A549 (cell line): ENCODE data around the gene RSRC1. TPM values are rescaled to one million over a fixed set of nuclear protein-coding genes. Genes with fewer than 3 reads are reported as not detected.

ENCODE experiments used
- ATAC-seq, 2 experiments: fragments of 200-7000 bp in 1 of 2; fragments of >200 bp in 1 of 2; cut with Nextera tagmentation in 1 of 2; cut with Tn5 transposase in 1 of 2; 3 replicates each; pipeline versions ENCODE4 v1.8.0 to v1.9.1; 2018 to 2020; ENCODE audit warnings: mild to moderate bottlenecking in 1 of 2, moderate library complexity in 1 of 2
- CTCF ChIA-PET: fragments of 300-600 bp; sonication (Branson Sonifier 250); formaldehyde crosslinking; extraction: SDS; loops from one replicate; lab custom pipeline; 2021; ENCODE audit warnings: antibody characterized with exemption, inconsistent platforms; lab: Yijun Ruan, JAX
- POLR2A ChIA-PET: fragments of 350-600 bp; formaldehyde crosslinking; extraction: SDS; loops from one replicate; lab custom pipeline; 2021; ENCODE audit warnings: antibody characterized with exemption, inconsistent platforms; lab: Yijun Ruan, JAX
- DNase-seq, 2 experiments: peaks; one replicate each; pipeline versions ENCODE4 v3.0.0 to v3.0.0-alpha.2; 2011 to 2016; ENCODE audit warnings: low read depth in 1 of 2, low spot score in 1 of 2
- FAIRE-seq: peaks from 2 replicates; lab custom pipeline; 2011; peaks lifted over from hg19 to GRCh38; lab: Jason Lieb, UNC
- H3K27ac ChIP-seq, 2 experiments: fragments of >200 bp; sonication (Bioruptor Twin); formaldehyde crosslinking; 3 replicates each; pipeline ENCODE4 v1.5.1; 2016 to 2017
- H3K4me1 ChIP-seq: fragments of >200 bp; sonication (Bioruptor Twin); formaldehyde crosslinking; 3 replicates; pipeline ENCODE4 v1.6.1; 2016
- H3K4me2 ChIP-seq: fragments of >200 bp; sonication (Bioruptor Twin); formaldehyde crosslinking; 3 replicates; pipeline ENCODE4 v1.6.1; 2016
- H3K4me3 ChIP-seq: fragments of >200 bp; sonication (Bioruptor Twin); formaldehyde crosslinking; 3 replicates; pipeline ENCODE4 v1.5.1; 2016
- H3K9me3 ChIP-seq: fragments of >200 bp; sonication (Bioruptor Twin); formaldehyde crosslinking; 3 replicates; pipeline ENCODE4 v1.6.1; 2016
- BHLHE40 ChIP-seq: IDR thresholded peaks from 2 replicates; pipeline ENCODE4 v1.6.1; 2012; ENCODE audit warnings: low read depth, low read length, inconsistent platforms
- CBX2 ChIP-seq: fragments of 200-600 bp; sonication (generic); IDR thresholded peaks from 2 replicates; pipeline ENCODE4 v1.6.1; 2016; ENCODE audit warnings: low read depth, mild to moderate bottlenecking, borderline replicate concordance
- CHD4 ChIP-seq: fragments of 200-600 bp; sonication (generic); IDR thresholded peaks from 2 replicates; pipeline ENCODE4 v1.6.1; 2016; ENCODE audit warnings: antibody characterized with exemption, mild to moderate bottlenecking, borderline replicate concordance
- FOSB ChIP-seq: fragments of 250-450 bp; sonication (Bioruptor Pico); IDR thresholded peaks from 2 replicates; pipeline ENCODE4 v1.5.0; 2020; ENCODE audit warnings: mild to moderate bottlenecking, moderate library complexity
- GATA3 ChIP-seq: IDR thresholded peaks from 2 replicates; pipeline ENCODE4 v1.6.1; 2012; ENCODE audit warnings: borderline replicate concordance
- HOXB13 ChIP-seq: fragments of 250-450 bp; sonication (Bioruptor Pico); IDR thresholded peaks from 2 replicates; pipeline ENCODE4 v1.5.0; 2020; ENCODE audit warnings: low read depth, mild to moderate bottlenecking, moderate library complexity
- JUN ChIP-seq, 2 experiments: fragments of >200 bp; sonication (Bioruptor Twin); formaldehyde crosslinking; IDR thresholded peaks; 2 replicates in 1 of 2; 3 replicates in 1 of 2; pipeline ENCODE4 v1.6.1; 2016 to 2017
- MAFK ChIP-seq: fragments of 450-650 bp; IDR thresholded peaks from 2 replicates; pipeline ENCODE4 v1.6.1; 2014; ENCODE audit not compliant: partially characterized antibody
- PHF8 ChIP-seq: fragments of 200-600 bp; sonication (generic); IDR thresholded peaks from 2 replicates; pipeline ENCODE4 v1.6.1; 2016; ENCODE audit warnings: low read depth, mild to moderate bottlenecking, antibody characterized with exemption, moderate library complexity, borderline replicate concordance
- POLR2A ChIP-seq: IDR thresholded peaks from 2 replicates; pipeline ENCODE4 v1.6.1; 2012; ENCODE audit warnings: mild to moderate bottlenecking, low read length
- RAD21 ChIP-seq, 2 experiments: fragments of >200 bp in 1 of 2; sonication (Bioruptor Twin) in 1 of 2; formaldehyde crosslinking in 1 of 2; IDR thresholded peaks in 1 of 2; conservative IDR thresholded peaks in 1 of 2; 2 replicates in 1 of 2; 3 replicates in 1 of 2; pipeline ENCODE4 v1.6.1; 2012 to 2018; ENCODE audit warnings: inconsistent platforms in 1 of 2
- RNF2 ChIP-seq: fragments of 200-600 bp; sonication (generic); IDR thresholded peaks from 2 replicates; pipeline ENCODE4 v1.6.1; 2016; ENCODE audit warnings: low read depth, mild to moderate bottlenecking, antibody characterized with exemption, moderate library complexity, borderline replicate concordance
- SMC3 ChIP-seq: fragments of >200 bp; sonication (Bioruptor Twin); formaldehyde crosslinking; IDR thresholded peaks from 3 replicates; pipeline ENCODE4 v1.6.1; 2018; ENCODE audit warnings: inconsistent platforms
- ZC3H11A ChIP-seq: fragments of 450-650 bp; IDR thresholded peaks from 2 replicates; pipeline ENCODE4 v1.6.1; 2014; ENCODE audit warnings: antibody characterized with exemption, mild to moderate bottlenecking
- ZFP36 ChIP-seq: fragments of 450-650 bp; IDR thresholded peaks from 2 replicates; pipeline ENCODE4 v1.6.1; 2014; ENCODE audit warnings: borderline replicate concordance; ENCODE audit not compliant: partially characterized antibody
- WGBS: methylation state at CpG from one replicate; pipeline ENCODE4 v1.1.6; 2017; ENCODE audit errors: missing lambda C conversion rate; 5-methylcytosine and 5-hydroxymethylcytosine counted together
- polyA plus RNA-seq, 4 experiments: library from polyadenylated mRNA; depleted of rRNA in 3 of 4; stranded (reverse); fragments of >200 nt; fragmentation: RNase III in 1 of 4; extraction: RNeasy Plus Mini Kit Qiagen cat#74134 plus additional on column Dnase treatment in 1 of 4; gene quantifications; 2 replicates in 3 of 4; 3 replicates in 1 of 4; pipeline ENCODE4 v1.2.3, GENCODE V29; 2011 to 2017
- TF ChIP-seq, protein P1 (sequence below): IDR thresholded peaks from 2 replicates; pipeline ENCODE4 v1.6.1; 2012
- TF ChIP-seq, protein P2 (sequence below): fragments of >200 bp; sonication (Bioruptor Twin); formaldehyde crosslinking; IDR thresholded peaks from 2 replicates; pipeline ENCODE4 v1.6.1; 2016
- TF ChIP-seq, protein P3 (sequence below): fragments of 250-450 bp; sonication (Bioruptor Pico); IDR thresholded peaks from 2 replicates; pipeline ENCODE4 v1.5.0; 2020; ENCODE audit warnings: low read depth, mild to moderate bottlenecking, moderate library complexity
- TF ChIP-seq, protein P4 (sequence below): IDR thresholded peaks from 2 replicates; pipeline ENCODE4 v1.6.1; 2012; ENCODE audit warnings: low read depth, borderline replicate concordance
- TF ChIP-seq, protein P5 (sequence below): IDR thresholded peaks from 2 replicates; pipeline ENCODE4 v1.6.1; 2012
- TF ChIP-seq, protein P6 (sequence below): fragments of 250-450 bp; sonication (Bioruptor Pico); IDR thresholded peaks from 2 replicates; pipeline ENCODE4 v1.5.0; 2021; ENCODE audit warnings: mild to moderate bottlenecking, moderate library complexity, borderline replicate concordance

The RSRC1 gene
- polyA plus RNA-seq, 2 of the 4 experiments (the other 2 are of a cell fraction), result 17.5 to 52.2 TPM

DNA sequence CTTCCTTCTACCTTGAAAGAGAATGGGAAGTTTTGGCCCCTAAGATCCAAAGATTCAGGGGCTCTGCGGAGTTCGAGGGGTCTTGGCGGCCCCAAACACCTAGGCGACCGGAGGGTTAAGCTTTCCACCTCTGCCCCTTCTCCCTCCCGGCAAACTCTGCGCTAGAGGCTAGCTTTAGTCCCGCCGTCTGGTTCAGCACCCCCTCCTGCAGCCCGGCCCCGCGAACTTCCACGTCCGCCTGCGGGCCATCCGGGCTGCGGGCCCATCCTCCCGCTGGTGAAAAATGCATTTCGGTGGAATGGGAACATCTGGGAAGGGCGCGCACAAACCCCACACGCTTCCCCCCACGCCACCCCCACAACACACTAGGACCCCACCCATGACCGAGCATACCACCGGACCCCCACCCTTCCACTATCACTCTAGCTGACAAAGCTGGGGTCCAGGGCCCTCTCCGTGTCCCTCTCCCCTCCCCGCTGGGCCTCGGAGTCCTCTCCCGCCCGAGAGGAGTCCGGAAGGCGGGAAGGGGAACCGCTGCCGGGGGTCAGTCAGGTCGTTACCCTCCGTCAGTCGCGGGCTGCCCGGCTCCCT is 4.7 kb upstream of the RSRC1 start:
- peak; percentile 19 to 38 for DNase-seq
- peak; percentile 36 to 44 for ATAC-seq
- peak; percentile 17; the same call in 1 of the 2 replicates for TF ChIP-seq PHF8
- no peak for TF ChIP-seq GATA3
- no peak for TF ChIP-seq CHD4
- TF ChIP-seq BHLHE40, result no peak
- no peak for TF ChIP-seq MAFK
- TF ChIP-seq HOXB13, result no peak
- Histone ChIP-seq H3K9me3 (no peaks in the 10 kb centered on the region), H3K27ac (peak overlapping the region; percentile 77 to 88), H3K4me3 (peak overlapping the region; percentile 61), H3K4me1 (peaks cover 11% of the 10 kb centered on the region; the same call in 2 of the 3 replicates), H3K4me2 (peak overlapping the region; percentile 96)
- FAIRE-seq, result no peak
- CTCF ChIA-PET, result interaction anchor here (0.7 to 1.6 kb wide), 6 partner anchors 13 to 499 kb away, joined by 3 to 4 read pairs (median 3); no protein-coding TSS in a partner anchor
- WGBS, result 6% methylated on average over 19 of the region's 39 CpGs
- POLR2A ChIA-PET, result no interaction called here

DNA sequence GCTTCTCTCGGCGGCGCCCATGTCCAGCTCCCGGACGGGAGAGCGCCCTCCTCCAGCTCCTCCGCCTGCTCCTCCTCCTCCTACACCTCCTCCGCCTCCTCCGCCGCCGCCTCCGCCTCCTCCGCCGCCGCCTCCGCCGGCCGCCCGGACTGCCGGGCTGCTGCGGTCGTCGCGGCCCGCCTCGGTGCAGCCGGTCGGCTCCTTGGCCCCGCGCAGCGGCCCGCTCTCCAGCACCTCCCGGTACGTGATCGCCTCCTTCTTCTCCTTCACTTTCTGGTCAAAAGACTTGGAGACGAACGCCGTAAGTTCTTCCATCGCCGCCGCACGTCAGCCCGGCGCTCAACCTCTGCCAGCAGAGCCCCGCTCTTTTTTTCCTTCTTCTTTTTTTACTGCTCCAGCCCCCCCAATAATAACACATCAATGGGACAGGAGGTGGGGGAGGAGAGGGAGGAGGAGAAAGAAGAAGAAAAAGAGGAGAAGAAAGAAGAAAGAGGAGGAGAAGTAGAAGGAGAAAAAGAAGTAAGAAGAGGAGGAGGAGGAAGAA is 4.1 kb upstream of the RSRC1 start:
- TF ChIP-seq ZFP36 (peak; percentile 55), SMC3 (peak; percentile 34; the same call in 2 of the 3 replicates), JUN (IDR thresholded peaks at IDR 0.05) (peak in 1 of 2 experiments; percentile 29; a peak in 1 of 5 replicates), PHF8 (0 out of 2 replicates have a peak, but pooled peaks have one; percentile 27), BHLHE40 (no peak), CBX2 (no peak), MAFK (no peak), POLR2A (0 out of 2 replicates have a peak, but pooled peaks have one; percentile 26), FOSB (CRISPR knock-in tag) (no peak), HOXB13 (no peak), ZC3H11A (no peak), RNF2 (peak; percentile 48; the same call in 1 of the 2 replicates), RAD21 (conservative IDR thresholded peaks at IDR 0.05 in 1 of 2, IDR thresholded peaks at IDR 0.05 in 1 of 2) (peak in 1 of 2 experiments; percentile 32; a peak in 2 of 5 replicates)
- TF ChIP-seq, protein P1, sequence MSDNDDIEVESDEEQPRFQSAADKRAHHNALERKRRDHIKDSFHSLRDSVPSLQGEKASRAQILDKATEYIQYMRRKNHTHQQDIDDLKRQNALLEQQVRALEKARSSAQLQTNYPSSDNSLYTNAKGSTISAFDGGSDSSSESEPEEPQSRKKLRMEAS, result no peak; the same call in 1 of the 2 replicates
- TF ChIP-seq, protein P2, sequence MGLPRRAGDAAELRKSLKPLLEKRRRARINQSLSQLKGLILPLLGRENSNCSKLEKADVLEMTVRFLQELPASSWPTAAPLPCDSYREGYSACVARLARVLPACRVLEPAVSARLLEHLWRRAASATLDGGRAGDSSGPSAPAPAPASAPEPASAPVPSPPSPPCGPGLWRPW, result no peak
- TF ChIP-seq, protein P3, sequence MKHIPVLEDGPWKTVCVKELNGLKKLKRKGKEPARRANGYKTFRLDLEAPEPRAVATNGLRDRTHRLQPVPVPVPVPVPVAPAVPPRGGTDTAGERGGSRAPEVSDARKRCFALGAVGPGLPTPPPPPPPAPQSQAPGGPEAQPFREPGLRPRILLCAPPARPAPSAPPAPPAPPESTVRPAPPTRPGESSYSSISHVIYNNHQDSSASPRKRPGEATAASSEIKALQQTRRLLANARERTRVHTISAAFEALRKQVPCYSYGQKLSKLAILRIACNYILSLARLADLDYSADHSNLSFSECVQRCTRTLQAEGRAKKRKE (CRISPR knock-in tag), result no peak
- TF ChIP-seq, protein P4, sequence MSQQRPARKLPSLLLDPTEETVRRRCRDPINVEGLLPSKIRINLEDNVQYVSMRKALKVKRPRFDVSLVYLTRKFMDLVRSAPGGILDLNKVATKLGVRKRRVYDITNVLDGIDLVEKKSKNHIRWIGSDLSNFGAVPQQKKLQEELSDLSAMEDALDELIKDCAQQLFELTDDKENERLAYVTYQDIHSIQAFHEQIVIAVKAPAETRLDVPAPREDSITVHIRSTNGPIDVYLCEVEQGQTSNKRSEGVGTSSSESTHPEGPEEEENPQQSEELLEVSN, result no peak
- TF ChIP-seq, protein P5, sequence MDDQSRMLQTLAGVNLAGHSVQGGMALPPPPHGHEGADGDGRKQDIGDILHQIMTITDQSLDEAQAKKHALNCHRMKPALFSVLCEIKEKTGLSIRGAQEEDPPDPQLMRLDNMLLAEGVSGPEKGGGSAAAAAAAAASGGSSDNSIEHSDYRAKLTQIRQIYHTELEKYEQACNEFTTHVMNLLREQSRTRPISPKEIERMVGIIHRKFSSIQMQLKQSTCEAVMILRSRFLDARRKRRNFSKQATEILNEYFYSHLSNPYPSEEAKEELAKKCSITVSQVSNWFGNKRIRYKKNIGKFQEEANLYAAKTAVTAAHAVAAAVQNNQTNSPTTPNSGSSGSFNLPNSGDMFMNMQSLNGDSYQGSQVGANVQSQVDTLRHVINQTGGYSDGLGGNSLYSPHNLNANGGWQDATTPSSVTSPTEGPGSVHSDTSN, result 0 out of 2 replicates have a peak, but pooled peaks have one; percentile 17
- TF ChIP-seq, protein P6, sequence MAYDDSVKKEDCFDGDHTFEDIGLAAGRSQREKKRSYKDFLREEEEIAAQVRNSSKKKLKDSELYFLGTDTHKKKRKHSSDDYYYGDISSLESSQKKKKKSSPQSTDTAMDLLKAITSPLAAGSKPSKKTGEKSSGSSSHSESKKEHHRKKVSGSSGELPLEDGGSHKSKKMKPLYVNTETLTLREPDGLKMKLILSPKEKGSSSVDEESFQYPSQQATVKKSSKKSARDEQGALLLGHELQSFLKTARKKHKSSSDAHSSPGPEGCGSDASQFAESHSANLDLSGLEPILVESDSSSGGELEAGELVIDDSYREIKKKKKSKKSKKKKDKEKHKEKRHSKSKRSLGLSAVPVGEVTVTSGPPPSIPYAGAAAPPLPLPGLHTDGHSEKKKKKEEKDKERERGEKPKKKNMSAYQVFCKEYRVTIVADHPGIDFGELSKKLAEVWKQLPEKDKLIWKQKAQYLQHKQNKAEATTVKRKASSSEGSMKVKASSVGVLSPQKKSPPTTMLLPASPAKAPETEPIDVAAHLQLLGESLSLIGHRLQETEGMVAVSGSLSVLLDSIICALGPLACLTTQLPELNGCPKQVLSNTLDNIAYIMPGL (CRISPR knock-in tag), result no peak
- Histone ChIP-seq H3K9me3 (no peaks in the 10 kb centered on the region), H3K4me2 (peak overlapping the region; percentile 96), H3K4me1 (peaks cover 11% of the 10 kb centered on the region; the same call in 2 of the 3 replicates), H3K27ac (peak overlapping the region; percentile 77 to 88), H3K4me3 (peak overlapping the region; percentile 61)
- peak; percentile 66 to 75 for ATAC-seq
- DNase-seq, result peak; percentile 44 to 70
- CTCF ChIA-PET, result interaction anchor here (0.7 to 1.6 kb wide), 3 partner anchors 50 to 499 kb away, joined by 3 read pairs; no protein-coding TSS in a partner anchor
- 6% methylated on average over 37 of the region's 45 CpGs for WGBS
- POLR2A ChIA-PET, result no interaction called here
- FAIRE-seq, result no peak
